ENCODE measurements around the gene C4orf51. TPM values are rescaled to one million over a fixed set of nuclear protein-coding genes. Genes with fewer than 3 reads are reported as not detected.

The C4orf51 gene
- total RNA-seq, 1 experiment from 2014 or later, result not detected

- no peaks in the 10 kb centered on the region for H4K20me1 ChIP-seq (ENCODE audit: insufficient read depth, low read depth, low read length)
- H3K9me3 ChIP-seq (ENCODE audit: low read length), result no peaks in the 10 kb centered on the region
- no peak overlapping the region for H3K27ac ChIP-seq (ENCODE audit: low read length)
- no peak overlapping the region for H3K9ac ChIP-seq (ENCODE audit: low read length)
- H3K27me3 ChIP-seq (ENCODE audit: low read length), result no peaks in the 10 kb centered on the region
- H3K36me3 ChIP-seq (ENCODE audit: insufficient read depth, low read length), result peaks cover 8% of the 10 kb centered on the region; the same call in 1 of the 2 replicates
- H3K9me2 ChIP-seq (replicated peaks; ENCODE audit: insufficient read depth, low read length), result no peaks in the 10 kb centered on the region
- no peak for DNase-seq
- H3K4me2 ChIP-seq (ENCODE audit: low read depth, low read length, poor library complexity, severe bottlenecking), result no peak overlapping the region
- H3K4me1 ChIP-seq (ENCODE audit: low read length), result no peaks in the 10 kb centered on the region
- H2AFZ ChIP-seq (ENCODE audit: low read length), result no peak overlapping the region
- H3K4me3 ChIP-seq (ENCODE audit: low read length), result no peak overlapping the region
- no peaks in the 10 kb centered on the region for H3K79me2 ChIP-seq (ENCODE audit: low read length)
These were observed 95.5 kb downstream of the C4orf51 start for GRCh38 chr4:145775406-145775805.

- H3K36me3 ChIP-seq (ENCODE audit: insufficient read depth, low read length), result peaks cover 8% of the 10 kb centered on the region; the same call in 1 of the 2 replicates
- DNase-seq, result no peak
- no peaks in the 10 kb centered on the region for H3K9me3 ChIP-seq (ENCODE audit: low read length)
- no peaks in the 10 kb centered on the region for H3K4me1 ChIP-seq (ENCODE audit: low read length)
- no peak overlapping the region for H3K9ac ChIP-seq (ENCODE audit: low read length)
- H4K20me1 ChIP-seq (ENCODE audit: insufficient read depth, low read depth, low read length), result no peaks in the 10 kb centered on the region
- no peak overlapping the region for H2AFZ ChIP-seq (ENCODE audit: low read length)
- H3K4me2 ChIP-seq (ENCODE audit: low read depth, low read length, poor library complexity, severe bottlenecking), result no peak overlapping the region
- H3K27ac ChIP-seq (ENCODE audit: low read length), result no peak overlapping the region
- H3K79me2 ChIP-seq (ENCODE audit: low read length), result no peaks in the 10 kb centered on the region
- H3K4me3 ChIP-seq (ENCODE audit: low read length), result no peak overlapping the region
- no peaks in the 10 kb centered on the region for H3K9me2 ChIP-seq (replicated peaks; ENCODE audit: insufficient read depth, low read length)
- H3K27me3 ChIP-seq (ENCODE audit: low read length), result no peaks in the 10 kb centered on the region
These were observed 96.3 kb downstream of the C4orf51 start for GRCh38 chr4:145776208-145776607.

GRCh38 chr4:145779319-145779801, 99.4 kb downstream of the C4orf51 start:
- Histone ChIP-seq H3K27me3 (ENCODE audit: low read length) (no peaks in the 10 kb centered on the region), H3K9ac (ENCODE audit: low read length) (no peak overlapping the region), H2AFZ (ENCODE audit: low read length) (no peak overlapping the region), H4K20me1 (ENCODE audit: insufficient read depth, low read depth, low read length) (no peaks in the 10 kb centered on the region), H3K4me3 (ENCODE audit: low read length) (no peak overlapping the region), H3K4me1 (ENCODE audit: low read length) (no peaks in the 10 kb centered on the region), H3K79me2 (ENCODE audit: low read length) (no peaks in the 10 kb centered on the region), H3K4me2 (ENCODE audit: low read depth, low read length, poor library complexity, severe bottlenecking) (no peak overlapping the region), H3K27ac (ENCODE audit: low read length) (no peak overlapping the region), H3K9me2 (replicated peaks; ENCODE audit: insufficient read depth, low read length) (no peaks in the 10 kb centered on the region), H3K9me3 (ENCODE audit: low read length) (no peaks in the 10 kb centered on the region), H3K36me3 (ENCODE audit: insufficient read depth, low read length) (peaks cover under 1% of the 10 kb centered on the region; the same call in 1 of the 2 replicates)
- no peak for DNase-seq

GRCh38 chr4:145781351-145781750, 101.4 kb downstream of the C4orf51 start:
- H3K27me3 ChIP-seq (ENCODE audit: low read length), result no peaks in the 10 kb centered on the region
- H3K27ac ChIP-seq (ENCODE audit: low read length), result no peak overlapping the region
- no peak overlapping the region for H3K4me3 ChIP-seq (ENCODE audit: low read length)
- H2AFZ ChIP-seq (ENCODE audit: low read length), result no peak overlapping the region
- H3K9me2 ChIP-seq (replicated peaks; ENCODE audit: insufficient read depth, low read length), result no peaks in the 10 kb centered on the region
- peaks cover 6% of the 10 kb centered on the region; the same call in 1 of the 2 replicates for H3K36me3 ChIP-seq (ENCODE audit: insufficient read depth, low read length)
- DNase-seq, result no peak
- H3K9me3 ChIP-seq (ENCODE audit: low read length), result no peaks in the 10 kb centered on the region
- no peak overlapping the region for H3K4me2 ChIP-seq (ENCODE audit: low read depth, low read length, poor library complexity, severe bottlenecking)
- no peaks in the 10 kb centered on the region for H4K20me1 ChIP-seq (ENCODE audit: insufficient read depth, low read depth, low read length)
- no peaks in the 10 kb centered on the region for H3K79me2 ChIP-seq (ENCODE audit: low read length)
- no peaks in the 10 kb centered on the region for H3K4me1 ChIP-seq (ENCODE audit: low read length)
- no peak overlapping the region for H3K9ac ChIP-seq (ENCODE audit: low read length)

Other genes with a start within 250 kb of the C4orf51 start
- gene SMAD1, start 198.3 kb upstream of the C4orf51 start, total RNA-seq (2014; rRNA removed; shearing (Covaris generic); ENCODE audit: low replicate concordance), result not detected in 2 replicates
- 4.0 and 9.5 TPM in 2 replicates for gene MMAA, start 60.8 kb upstream of the C4orf51 start, total RNA-seq (2014; rRNA removed; shearing (Covaris generic); ENCODE audit: low replicate concordance)

Data from Karpas-422 (cell line).